ENCODE data around the gene PEX6. TPM values are rescaled to one million over a fixed set of nuclear protein-coding genes. Genes with fewer than 3 reads are reported as not detected.

The PEX6 gene
- total and polyA plus RNA-seq, 2 of the 13 experiments (the other 11 are each of a cell fraction or from before 2014, with no cell fraction given) = 5.1 to 6.7 TPM

GRCh38 chr6:42978839-42979522 is at the start of gene PEX6 (continued):
- TF ChIP-seq RERE (CRISPR knock-in tag; IDR thresholded peaks at IDR 0.05; ENCODE audit: low read depth) (no peak), TBX2 (CRISPR knock-in tag; IDR thresholded peaks at IDR 0.05; ENCODE audit: borderline replicate concordance) (peak; percentile 65; the same call in 1 of the 2 replicates), ZBTB3 (CRISPR knock-in tag; IDR thresholded peaks at IDR 0.05; ENCODE audit: borderline replicate concordance, low read depth) (0 out of 2 replicates have a peak, but pooled peaks have one; percentile 54), MTA3 (CRISPR knock-in tag; IDR thresholded peaks at IDR 0.05) (no peak), ZNF564 (CRISPR knock-in tag; IDR thresholded peaks at IDR 0.05) (no peak), ZNF841 (CRISPR knock-in tag; IDR thresholded peaks at IDR 0.05; ENCODE audit: borderline replicate concordance) (0 out of 2 replicates have a peak, but pooled peaks have one; percentile 0), ZZZ3 (CRISPR knock-in tag; IDR thresholded peaks at IDR 0.05; ENCODE audit: borderline replicate concordance) (0 out of 2 replicates have a peak, but pooled peaks have one; percentile 41), ZNF280B (CRISPR knock-in tag; IDR thresholded peaks at IDR 0.05; ENCODE audit: borderline replicate concordance) (peak; percentile 58; the same call in 1 of the 2 replicates), ZNF558 (CRISPR knock-in tag; IDR thresholded peaks at IDR 0.05; ENCODE audit: borderline replicate concordance) (peak; percentile 78; the same call in 1 of the 2 replicates), ZNF691 (CRISPR knock-in tag; IDR thresholded peaks at IDR 0.05; ENCODE audit: borderline replicate concordance, low read depth) (peak; percentile 23; the same call in 1 of the 2 replicates), TEAD2 (CRISPR knock-in tag; IDR thresholded peaks at IDR 0.05) (no peak), ZFP62 (CRISPR knock-in tag; IDR thresholded peaks at IDR 0.05) (no peak), TRIM22 (IDR thresholded peaks at IDR 0.05) (no peak), ZNF710 (CRISPR knock-in tag; IDR thresholded peaks at IDR 0.05; ENCODE audit: borderline replicate concordance) (no peak; the same call in 1 of the 2 replicates), ZSCAN25 (CRISPR knock-in tag; IDR thresholded peaks at IDR 0.05) (peak; percentile 77), ZNF205 (CRISPR knock-in tag; IDR thresholded peaks at IDR 0.05) (peak; percentile 86)

Data from HepG2 (cell line).